GM21619 (cell line): ENCODE results near the gene DLK1.

Experiments
- ATAC-seq: cut with Tn5 transposase; IDR thresholded peaks from one replicate; pipeline ENCODE4 v1.9.1; 2021; ENCODE audit not compliant: unreplicated experiment

DLK1 gene

DNA sequence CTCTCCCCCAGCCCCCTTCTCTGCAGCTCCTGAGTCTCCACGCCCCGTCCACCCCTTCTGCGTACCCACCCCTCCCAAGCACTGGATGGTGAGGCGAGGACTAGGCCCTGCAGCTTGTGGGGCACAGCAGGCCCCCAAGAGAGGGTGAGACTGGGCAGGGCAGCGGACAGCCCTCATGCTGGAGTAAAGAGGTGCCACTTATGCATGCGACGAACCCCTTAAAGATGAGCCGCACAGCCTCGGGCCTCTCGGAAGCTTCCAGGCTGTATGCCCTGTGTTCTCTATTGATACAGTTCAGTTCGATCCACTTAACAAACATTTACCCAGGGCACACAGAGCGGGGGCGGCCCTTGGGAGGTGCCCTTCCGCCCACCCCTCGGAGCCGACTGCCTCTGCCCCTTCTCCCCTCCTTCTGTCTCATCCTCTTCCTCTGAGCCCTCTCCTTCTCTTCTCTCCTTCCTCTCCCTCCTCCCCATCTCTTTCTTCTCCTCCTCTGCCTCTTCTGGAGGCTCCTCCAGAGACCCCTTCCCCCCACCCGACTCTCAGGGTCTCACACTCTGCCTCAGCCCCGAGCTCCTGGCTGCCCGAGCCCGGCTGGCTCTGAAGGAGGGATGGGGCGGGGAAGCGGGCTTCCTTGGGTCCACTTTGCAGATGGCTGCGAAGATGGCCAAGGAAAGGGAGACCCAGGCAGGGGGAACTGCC, 32.7 kb upstream of the DLK1 start:
- no peak for ATAC-seq

DNA sequence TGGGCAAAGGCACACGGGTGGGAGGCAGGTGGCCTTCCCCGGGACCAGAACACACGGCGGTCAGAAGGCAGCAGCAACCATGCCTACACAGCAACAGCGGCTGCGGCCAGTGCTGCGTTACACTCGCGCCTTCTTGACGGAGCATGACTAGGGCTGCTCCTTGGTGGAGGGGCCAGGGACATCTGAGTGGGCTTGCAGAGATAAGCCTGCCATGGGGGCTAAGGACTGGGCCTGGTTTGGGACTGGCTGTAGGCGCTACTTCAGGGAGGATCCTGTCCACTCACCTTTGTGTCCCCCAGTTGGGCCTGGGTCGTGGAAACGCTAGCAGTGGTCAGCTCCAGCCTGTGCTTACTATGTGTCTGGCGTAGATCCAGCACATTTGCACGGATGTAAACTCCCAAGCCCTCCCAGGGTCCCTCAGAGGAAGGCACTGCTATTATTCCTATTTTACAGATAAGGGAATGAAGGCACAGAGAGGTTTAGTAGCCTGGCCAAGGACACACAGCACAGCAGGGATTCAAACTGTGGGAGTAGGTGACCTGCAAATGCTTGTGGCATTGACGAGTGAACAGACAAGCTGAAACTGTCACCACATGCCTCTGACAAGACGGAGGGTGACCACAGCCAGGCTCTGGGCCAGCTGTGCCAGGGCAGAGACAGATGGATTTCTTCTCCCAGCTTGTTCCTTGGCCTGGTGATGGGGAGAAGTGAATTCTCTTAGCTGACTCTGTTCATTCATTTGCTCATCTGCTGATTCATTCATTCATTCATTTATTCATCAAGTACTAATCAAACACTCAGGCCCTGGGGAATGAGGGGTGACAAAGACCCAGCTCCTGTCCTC, 31.9 kb upstream of the DLK1 start:
- ATAC-seq = no peak

DNA sequence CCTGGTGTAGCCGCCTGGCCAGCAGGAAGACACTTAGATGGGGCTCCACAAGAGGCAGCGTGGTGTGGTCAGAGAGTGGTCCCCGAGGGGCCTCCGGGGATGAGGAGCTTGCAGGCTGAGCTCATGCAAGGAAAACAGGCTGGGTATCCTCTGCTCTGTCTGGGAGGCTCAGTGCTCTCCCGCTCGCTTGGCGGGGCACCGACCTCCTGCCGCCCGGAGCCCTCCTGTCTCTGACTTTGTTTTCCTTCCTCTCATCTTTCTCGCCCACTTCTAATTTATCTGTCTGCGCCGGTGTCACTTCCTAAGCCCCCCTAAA, 31.3 kb upstream of the DLK1 start:
- ATAC-seq = no peak

DNA sequence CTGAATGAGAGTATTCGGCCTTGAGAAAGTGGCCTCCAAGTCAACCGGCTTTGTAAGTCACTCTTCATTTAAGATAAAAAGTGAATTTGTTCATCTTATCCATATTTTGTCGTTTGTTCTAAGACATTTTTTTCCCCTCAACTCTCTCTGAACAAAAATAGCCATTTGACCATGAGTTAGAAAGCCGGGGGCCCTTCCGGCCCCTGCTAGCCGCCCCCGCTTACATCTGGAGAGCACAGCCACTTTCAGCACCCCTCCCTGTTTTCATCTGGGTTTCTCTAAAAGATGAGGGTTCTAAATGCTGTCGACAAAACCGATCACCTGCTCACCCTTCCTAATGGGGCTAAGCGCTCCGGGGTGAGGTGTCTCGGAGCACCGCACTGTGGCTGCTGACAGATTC, 30.7 kb upstream of the DLK1 start:
- no peak for ATAC-seq

DNA sequence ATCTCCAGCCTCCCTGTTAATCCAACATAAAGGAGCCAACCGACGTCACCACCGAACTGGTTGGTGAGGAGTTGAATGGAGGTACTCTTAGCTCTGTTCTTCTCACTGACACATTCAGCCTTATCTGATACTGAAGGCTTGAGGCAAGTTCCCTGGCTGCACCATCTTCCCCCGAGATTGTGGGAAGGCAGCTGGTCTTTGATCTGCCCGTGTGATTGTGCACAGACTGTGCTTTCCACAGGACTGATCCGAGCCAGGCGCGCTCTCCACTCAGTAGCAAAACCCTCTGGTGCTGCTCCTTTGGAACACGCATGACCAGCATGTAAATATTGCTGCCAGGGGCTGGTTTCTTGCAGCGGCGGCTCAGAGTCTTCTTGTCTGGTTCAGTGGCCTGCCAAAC, 30.1 kb upstream of the DLK1 start:
- no peak for ATAC-seq

DNA sequence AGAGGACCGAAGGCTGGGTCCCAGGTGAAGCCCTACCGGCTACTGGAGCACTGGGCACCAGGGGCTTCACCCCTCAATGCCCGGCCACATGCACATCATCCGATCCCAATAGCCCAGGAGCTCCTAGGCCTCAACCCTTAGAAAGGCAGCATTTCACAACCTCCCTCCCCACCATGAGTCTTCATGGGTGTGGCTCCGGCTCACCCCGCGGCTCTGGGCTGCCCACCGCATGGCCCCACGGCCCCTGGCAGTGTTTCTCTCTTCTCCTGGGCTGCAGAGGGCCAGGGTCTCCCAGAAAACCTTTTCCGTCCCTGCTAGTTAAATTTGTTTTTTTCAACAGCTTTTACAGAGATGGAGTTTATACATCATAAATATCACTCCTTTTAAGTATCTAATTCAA, 28.6 kb upstream of the DLK1 start:
- no peak for ATAC-seq

DNA sequence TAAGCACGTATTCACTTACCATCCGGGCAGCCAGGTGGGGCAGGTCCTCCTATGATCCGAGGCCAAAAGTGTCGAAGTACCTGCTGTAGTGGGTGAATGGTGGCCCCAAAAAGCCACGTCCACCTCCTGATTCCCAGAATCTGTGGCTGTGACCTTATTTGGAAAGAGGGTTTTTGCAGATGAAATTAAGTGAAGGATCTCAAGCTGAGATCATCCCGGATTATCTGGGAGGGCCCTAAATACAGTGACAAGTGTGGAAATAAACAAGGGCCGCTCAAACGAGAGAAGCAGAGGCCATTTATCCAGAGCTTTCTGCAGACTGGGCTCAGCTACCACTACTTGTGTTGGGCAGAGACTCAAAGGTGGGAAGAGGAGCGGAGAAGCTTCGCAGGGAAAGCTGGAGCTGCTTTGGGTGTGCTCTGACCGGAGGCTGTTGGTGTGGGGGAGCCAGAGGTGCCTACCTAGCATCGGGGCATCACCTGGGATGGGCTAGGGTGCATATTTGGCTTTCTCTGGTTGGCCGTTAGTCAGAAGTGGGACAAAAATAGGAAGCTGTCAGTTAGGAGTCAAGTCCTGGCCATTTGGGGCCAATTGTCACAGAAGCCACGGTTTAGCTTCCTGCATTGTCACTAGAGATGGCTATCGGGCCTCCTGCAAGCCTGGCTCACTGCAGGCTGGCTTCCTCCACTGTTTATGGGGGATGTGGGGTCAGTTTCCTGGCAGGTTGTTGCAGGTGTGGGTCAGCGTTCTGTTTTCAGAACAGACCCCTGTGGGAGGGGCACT, 27.8 kb upstream of the DLK1 start:
- no peak for ATAC-seq

DNA sequence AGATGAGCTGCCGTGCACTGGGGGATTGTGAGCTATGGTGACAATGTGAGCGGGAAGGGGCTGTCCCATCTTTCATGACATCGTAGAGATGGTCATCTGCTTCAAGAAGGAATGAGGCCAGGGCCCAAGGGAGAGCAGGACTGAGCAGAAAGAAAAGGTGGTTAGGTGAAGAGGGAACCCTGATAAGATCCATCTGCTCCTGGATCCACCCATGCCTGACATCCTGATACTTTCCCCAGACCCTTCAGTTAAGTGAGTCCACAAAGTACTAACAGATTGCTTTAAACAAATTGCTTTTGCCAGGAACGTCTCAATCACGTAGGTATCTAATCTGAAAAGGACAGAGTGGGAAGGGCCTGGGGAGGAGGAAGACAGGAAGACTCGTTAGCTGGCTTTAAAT, 25.4 kb upstream of the DLK1 start:
- ATAC-seq = no peak

DNA sequence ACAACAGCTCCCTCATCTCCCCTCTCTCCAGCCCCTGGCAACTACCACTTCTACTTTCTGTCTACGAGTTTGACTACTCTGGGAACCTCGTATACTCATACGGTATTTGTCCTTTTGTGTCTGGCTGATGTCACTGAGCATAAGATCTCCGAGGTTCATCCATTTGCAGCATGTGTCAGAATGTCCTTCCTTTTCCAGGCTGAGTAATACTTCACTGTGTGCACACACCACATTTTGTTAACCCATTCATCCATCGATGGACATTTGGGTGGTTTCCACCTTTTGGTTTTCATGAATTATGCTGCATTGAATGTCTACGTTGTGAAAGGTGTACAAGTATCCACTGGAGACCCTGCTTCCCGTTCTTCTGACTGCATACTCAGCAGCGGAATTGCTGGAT, 24.1 kb upstream of the DLK1 start:
- no peak for ATAC-seq

DNA sequence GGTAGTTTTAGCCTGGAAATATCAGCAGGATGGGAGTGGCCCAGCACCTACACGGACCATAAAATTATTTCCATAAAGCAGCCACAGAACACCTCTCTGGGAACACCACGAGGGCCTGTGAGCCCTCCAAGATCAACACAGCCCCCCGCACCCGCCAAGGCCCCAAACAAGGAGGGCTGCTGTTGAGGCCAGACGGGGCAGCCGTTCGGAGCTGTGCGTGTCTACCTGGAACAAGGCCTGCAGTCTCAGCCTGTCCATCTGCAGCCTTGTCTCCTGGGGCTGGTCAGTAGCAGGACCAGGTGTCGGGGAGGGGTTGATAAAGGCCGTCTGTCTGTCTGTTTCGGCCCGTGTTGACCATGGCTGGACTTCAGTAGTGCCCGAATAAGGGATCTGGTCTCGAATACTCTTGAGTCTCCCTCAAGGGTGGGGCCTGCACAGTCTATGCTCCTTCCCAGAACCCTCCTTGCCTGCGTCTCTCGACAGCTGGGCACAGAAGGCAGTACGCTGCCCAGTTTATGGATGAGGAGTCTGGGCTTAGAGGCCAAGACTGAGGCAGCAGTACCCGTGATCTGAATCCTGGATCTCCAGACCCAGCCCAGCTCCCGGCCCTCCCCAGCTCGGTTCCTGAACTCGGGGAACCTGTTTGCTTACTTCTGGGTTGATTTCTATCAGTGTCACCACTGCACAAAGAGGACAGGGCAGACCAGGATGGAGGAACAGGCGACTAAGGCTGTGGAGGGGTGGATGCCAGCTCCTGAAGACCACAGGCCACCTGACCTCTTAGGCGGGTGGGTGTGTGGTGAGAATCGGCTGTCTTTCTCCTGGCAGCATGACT, 23.1 kb upstream of the DLK1 start:
- no peak for ATAC-seq

DNA sequence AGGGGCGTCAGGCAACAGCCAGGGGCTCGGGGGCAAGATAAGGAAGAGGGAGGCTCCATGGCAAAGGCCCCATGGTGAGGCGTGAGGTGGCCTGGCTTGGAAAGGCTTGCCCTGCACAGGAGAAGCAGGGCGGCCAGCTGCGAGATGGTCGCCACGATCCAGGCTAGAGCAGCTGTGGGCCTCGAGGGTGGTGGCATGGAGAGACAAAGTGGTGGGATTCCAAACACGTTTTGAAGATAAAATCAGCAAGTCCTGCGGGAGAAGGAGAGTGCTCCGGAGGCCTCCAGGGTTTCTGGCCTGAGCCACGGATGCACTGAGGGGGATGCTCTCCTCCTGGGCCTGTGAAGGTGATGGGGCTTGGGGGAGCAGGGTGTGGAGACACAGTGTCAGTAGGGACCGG, 20.5 kb upstream of the DLK1 start:
- no peak for ATAC-seq

DNA sequence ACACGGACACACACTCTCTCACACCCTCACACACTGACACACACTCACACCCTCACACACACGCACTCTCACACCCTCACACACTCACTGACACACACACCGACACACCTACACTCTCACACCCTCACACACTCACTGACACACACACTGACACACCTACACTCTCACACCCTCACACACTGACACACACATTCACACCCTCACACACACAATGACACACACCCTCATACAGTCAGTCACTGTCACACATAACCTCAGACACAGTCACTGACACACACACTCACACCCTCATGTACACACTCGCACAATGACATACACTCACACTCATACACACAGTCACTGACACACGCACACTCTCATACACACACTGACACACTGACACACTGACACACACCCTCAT, 19.8 kb upstream of the DLK1 start:
- no peak for ATAC-seq

DNA sequence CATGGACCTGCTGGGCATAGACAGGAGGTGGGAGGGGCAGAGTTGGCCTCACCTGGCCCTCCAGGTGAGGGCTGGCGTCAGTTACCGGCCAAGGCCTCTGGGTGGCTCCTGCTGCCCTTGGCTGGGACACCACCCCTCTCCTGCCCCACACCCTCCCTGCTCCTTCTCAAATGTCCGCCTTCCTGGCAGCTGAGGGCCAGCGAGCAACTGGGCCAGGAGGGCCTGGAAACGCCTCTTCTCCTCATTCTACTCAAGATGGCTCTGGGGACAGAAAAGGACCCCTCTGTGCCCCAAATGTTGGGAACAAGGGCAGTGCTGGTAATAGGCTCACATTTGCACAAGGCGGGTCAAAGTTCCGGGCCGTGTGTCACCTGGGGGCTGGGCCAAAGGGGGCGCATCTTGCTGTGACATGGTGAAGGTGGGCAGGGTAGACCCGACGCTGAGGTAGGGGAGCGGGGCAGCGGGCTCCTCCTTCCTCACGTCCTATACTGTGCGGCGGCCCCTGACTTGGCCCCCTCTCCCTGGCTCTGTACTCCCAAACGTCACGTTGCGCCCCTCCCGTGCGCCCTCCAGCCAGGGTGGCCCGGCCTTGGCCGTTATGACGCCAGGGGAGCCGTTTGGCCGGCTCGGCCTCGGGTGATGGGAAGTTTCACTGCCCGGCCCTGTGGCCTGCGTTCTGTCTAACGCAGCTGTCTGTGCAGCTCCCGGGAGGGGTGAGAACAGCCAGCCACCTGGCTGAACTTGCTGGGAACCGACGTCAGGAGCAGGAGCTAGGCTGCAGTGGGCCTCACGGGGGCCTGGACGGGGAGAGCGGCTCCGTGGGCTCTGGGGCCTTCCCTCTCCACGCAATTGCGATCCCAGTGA, 18.0 kb upstream of the DLK1 start:
- no peak for ATAC-seq

DNA sequence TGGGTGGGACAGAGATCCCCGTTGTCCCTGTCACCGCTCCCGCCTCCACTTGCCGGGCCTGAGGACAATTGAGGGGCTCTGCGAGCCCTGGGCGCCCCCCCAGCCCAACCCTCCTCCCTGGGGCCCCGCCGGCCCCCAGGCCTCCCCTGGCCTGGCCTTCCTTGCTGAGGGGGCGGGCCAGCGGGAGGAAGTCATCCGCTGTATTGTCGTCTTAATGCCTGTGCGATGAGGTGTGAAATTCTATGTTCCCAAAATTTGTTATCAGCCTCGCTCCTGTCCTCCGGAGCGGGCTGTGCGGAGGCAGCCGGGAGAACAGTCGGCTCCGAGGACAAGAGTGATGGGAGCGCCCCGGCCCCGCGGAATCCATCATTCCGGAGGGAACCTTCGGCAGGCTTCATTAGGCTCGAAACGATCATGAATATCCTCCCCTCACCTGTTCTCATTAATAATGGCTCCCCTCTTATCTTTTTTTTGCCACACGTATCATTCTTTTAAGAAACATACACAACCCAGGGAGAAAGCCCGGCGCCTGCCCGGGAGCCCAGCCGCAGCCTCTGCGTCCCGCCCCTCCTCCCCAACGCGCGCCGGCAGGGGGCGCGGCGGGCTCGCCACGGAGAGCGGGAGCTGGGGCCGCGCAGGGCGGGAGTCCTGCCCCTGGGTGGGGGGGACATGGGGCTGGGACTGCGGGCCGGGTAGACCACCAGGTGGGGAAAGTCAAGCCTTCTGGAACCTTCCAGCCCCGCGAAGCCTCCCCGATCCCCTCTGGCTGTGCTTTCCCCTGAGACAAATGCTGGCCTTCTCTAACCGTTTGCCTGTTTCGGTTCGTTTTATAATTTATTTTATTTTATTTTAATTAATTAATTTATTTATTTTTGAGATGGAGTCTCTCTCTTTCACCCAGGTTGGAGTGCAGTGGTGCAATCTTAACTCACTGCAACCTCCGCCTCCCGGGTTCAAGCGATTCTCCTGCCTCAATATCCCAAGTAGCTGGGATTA, 17.1 kb upstream of the DLK1 start:
- ATAC-seq = no peak

DNA sequence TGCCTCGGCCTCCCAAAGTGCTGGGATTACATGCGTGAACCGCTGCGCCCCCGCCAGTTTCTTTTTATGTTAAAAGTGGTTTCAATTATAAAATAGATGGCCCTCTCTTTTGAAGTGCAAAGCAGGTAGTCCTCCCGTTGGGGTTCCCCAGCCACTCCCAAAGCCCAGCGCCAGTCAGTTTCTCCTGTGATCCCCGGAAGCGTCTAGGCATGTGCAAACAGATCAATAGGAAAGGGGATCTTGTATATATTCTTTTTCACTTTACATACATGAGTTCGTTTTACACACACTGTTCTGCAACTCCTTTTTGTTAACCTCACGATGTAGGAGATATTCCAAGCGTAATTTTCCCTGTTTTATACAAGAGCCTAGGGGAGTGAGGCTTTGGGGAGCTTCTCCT, 16.3 kb upstream of the DLK1 start:
- no peak for ATAC-seq

DNA sequence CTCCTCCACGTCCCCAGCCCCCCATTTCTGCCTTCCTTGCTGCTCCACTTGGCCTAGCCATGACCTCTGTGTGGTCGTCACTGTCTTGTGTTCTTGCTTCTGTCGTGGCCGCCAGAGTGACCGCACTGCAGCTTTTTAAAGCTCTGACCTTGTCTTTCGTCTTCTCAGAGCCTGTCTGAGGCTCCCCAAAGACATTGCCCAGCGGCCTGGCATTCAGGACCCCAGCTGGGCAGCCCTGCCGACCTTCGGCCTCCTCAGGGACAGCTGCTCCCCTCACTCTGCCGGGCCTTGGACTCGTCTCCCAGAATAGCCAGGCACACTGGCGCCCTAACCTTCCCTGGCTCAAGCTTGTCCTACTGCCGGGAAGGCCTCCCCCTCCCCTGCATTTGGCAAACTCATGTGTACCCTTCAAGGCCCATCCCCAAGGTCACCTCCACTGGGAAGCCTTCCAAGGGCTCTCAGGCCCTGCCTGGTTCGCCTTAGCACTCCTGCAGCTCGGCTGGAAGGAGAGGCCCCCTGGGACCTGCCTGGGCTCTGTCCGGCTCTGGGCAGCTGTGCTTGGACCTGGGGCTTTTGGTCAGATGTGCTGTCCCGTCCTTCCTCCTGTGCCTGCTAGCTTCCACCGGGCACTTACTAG, 15.7 kb upstream of the DLK1 start:
- no peak for ATAC-seq

DNA sequence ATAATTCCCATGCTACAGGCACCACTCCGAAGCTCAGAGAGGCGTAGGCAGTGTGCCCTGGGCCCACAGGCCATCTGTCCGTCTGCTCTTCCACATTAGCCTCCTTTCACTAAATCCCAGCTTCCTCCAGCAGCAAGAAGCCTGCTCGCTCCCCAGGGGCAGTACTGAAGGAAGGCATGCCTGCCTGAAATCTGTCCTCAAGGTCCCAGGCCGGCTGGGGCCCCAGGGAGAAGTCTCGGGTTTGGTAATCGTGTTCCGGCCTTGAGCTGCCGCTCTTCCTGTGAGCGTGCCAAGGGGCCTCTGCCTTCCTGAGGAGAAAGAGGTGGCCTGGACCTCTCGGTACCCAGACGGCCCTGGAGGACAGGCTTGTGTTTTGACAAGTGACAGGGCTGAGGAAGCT, 15.2 kb upstream of the DLK1 start:
- no peak for ATAC-seq

DNA sequence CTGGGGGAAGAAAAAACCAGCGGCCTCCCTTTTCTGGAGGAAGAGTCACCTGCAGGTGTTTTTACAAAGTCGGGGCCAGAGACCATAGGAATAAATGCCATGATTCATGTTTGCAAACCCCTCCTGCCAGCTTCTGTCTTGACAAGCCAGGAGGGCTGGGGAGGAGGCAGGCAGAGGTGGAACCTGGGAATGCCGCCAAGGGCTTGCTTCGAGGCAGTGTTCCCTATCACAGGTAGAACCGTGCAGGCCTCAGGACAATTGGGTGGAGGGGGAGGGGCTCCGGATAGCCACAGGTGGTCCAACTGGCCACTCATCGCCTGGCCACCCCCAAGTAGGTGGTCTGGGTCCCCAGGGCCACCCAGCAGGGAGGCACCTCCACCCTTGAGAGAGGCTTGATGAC, 14.2 kb upstream of the DLK1 start:
- ATAC-seq = no peak

DNA sequence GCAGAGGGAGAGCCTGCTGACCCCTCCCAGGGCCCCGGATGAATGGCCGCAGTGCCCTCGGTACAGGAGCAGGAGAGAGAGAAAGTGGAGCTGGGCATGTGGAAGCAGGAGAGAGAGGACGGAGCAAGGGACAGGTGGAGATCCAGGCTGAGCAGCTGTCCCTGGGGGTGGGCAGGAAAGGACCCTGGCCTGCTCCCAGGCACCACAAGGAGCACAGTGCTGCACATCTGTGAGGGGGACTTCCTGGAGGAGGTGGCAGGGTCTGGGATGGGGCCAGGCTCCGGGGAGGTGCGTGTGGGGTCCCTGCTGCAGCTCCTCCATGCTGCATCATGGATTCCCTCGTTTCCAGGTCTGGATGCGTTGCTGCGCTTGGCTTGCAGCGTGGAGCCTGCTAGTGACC, 13.0 kb upstream of the DLK1 start:
- no peak for ATAC-seq
